ENCODE results near the gene ECE1. TPM values are rescaled to one million over a fixed set of nuclear protein-coding genes. Genes with fewer than 3 reads are reported as not detected.

The ECE1 gene
- total and polyA plus RNA-seq, 2 of the 4 experiments (the other 2 are of a cell fraction) = 61.8 to 124 TPM

DNA sequence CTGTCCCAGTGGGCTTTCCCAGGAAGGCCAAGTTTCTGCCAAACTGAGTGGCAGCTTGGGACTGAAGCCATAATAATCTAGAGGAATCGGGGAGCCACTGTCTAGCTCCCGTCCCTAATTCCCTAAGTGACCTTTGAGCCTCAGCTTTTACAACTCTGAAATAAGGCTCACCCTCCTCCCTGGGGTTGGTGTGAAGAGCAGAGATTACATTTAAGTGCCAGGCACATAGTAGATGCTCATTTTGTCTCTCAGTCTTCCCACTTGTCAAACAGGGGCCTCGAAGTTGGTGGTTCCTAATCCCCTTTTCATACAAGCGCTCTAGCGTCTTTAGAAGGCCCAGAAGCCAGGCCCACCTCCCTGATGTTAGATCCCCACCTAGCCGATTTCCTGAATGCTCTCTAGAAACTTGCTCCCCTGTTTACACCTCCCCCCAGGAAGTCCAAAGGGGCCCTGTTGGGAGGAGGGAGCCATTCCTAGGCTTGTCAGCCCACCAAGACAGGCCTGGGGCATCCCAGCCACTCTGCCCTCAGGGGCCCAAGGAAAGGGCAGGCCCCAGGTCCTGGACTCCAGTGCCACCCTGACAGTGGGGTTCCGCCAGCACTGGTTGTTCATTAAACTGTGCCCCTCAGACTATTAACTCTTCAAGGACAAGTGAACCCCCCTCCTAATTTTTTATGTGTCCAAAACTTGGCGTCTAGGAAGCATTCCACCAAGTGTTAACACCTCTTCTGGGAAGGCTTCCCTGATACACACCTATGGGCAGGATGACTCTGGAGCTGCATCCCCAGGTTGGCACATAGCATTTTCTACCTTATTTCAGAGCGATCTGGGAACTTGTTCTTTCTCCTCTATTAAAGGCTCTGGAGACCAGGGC lies 49.3 kb upstream of the ECE1 start:
- intact Hi-C loops (cut with micrococcal nuclease) = loop anchor here (5.0 kb wide), 1 partner anchor 642 kb away; no protein-coding TSS in a partner anchor
- no peak for TF ChIP-seq NFE2L2 (IDR thresholded peaks at IDR 0.05; ENCODE audit: low read depth, low read length)
- TF ChIP-seq CEBPB (IDR thresholded peaks at IDR 0.05; ENCODE audit: low read depth, low read length) = no peak
- no peak for TF ChIP-seq SMC3 (IDR thresholded peaks at IDR 0.05; ENCODE audit: low read depth, low read length)
- TF ChIP-seq POLR2A (IDR thresholded peaks at IDR 0.05; ENCODE audit: low read depth, low read length) = no peak
- no peak for TF ChIP-seq FOS (IDR thresholded peaks at IDR 0.05; ENCODE audit: low read depth, low read length)
- TF ChIP-seq CHD1 (IDR thresholded peaks at IDR 0.05; ENCODE audit: low read depth, low read length) = no peak
- no peak for TF ChIP-seq RCOR1 (IDR thresholded peaks at IDR 0.05; ENCODE audit: insufficient replicate concordance, low read length)
- no peak for TF ChIP-seq MAZ (IDR thresholded peaks at IDR 0.05; ENCODE audit: borderline replicate concordance, low read depth, low read length)
- TF ChIP-seq BHLHE40 (IDR thresholded peaks at IDR 0.05; ENCODE audit: low read depth, low read length) = no peak
- TF ChIP-seq USF2 (IDR thresholded peaks at IDR 0.05; ENCODE audit: low read depth, low read length) = no peak
- TF ChIP-seq CTCF (conservative IDR thresholded peaks at IDR 0.05; ENCODE audit: low read depth, low read length) = no peak
- TF ChIP-seq MXI1 (IDR thresholded peaks at IDR 0.05; ENCODE audit: borderline replicate concordance, low read depth, low read length) = no peak
- TF ChIP-seq, protein P1, sequence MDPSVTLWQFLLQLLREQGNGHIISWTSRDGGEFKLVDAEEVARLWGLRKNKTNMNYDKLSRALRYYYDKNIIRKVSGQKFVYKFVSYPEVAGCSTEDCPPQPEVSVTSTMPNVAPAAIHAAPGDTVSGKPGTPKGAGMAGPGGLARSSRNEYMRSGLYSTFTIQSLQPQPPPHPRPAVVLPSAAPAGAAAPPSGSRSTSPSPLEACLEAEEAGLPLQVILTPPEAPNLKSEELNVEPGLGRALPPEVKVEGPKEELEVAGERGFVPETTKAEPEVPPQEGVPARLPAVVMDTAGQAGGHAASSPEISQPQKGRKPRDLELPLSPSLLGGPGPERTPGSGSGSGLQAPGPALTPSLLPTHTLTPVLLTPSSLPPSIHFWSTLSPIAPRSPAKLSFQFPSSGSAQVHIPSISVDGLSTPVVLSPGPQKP (IDR thresholded peaks at IDR 0.05; ENCODE audit: borderline replicate concordance, low read depth, low read length) = no peak

More for the DNA sequence above, 49.3 kb upstream of the ECE1 start:
- ChIA-PET CTCF (interaction anchor here (1.2 to 1.5 kb wide), 2 partner anchors 29 to 69 kb away, joined by 3 to 4 read pairs; no protein-coding TSS in a partner anchor), POLR2A (ENCODE audit: unreplicated experiment) (no interaction called here)
- peak overlapping the region; percentile 81 for H4K91ac ChIP-seq (ENCODE audit: insufficient read depth, low read depth, low read length)
- DNase-seq (no peak), ATAC-seq (ENCODE audit: low read depth) (no peak)
- H3K79me1 ChIP-seq (ENCODE audit: low read depth in 1 of 2, low read length in 2 of 2) = peaks cover 42 to 95% of the 10 kb centered on the region in 2 experiments; a peak in 3 of 4 replicates
- peak overlapping the region; percentile 65 for H3K18ac ChIP-seq (ENCODE audit: low read depth, low read length)
- H3K4me1 ChIP-seq (ENCODE audit: control insufficient read depth, insufficient read depth, low read length) = peaks cover 73% of the 10 kb centered on the region
- H3K4ac ChIP-seq (ENCODE audit: low read depth, low read length) = peak overlapping the region; percentile 83
- peak overlapping the region; percentile 18 to 55; a peak in 3 of 4 replicates for H4K8ac ChIP-seq (ENCODE audit: low read depth in 2 of 2, low read length in 2 of 2)
- H3K14ac ChIP-seq (replicated peaks; ENCODE audit: low read depth, low read length) = peak overlapping the region; percentile 61
- H3K27ac ChIP-seq (ENCODE audit: insufficient read depth, low read length) = peak overlapping the region; percentile 63; the same call in 1 of the 2 replicates
- in situ Hi-C loops (cut with MboI; ENCODE audit: low sequenced_read_pairs) (loop anchor here (5.0 kb wide), 1 partner anchor 82 kb away; no protein-coding TSS in a partner anchor), dilution Hi-C loops (cut with HindIII; ENCODE audit: low sequenced_read_pairs, unreplicated experiment) (no loop called here)
- peak overlapping the region; percentile 34 for H2BK120ac ChIP-seq (ENCODE audit: low read depth, low read length)
- BruUV-seq (replicated peaks) = no TSS peak
- no peak overlapping the region; the same call in 1 of the 2 replicates for H3K4me2 ChIP-seq (ENCODE audit: low read depth, low read length)
- no peaks in the 10 kb centered on the region for H3K27me3 ChIP-seq (ENCODE audit: control insufficient read depth, insufficient read depth, low read length)
- H3K4me3 ChIP-seq (ENCODE audit: insufficient read depth, low read depth, low read length) = no peak overlapping the region
- peak overlapping the region; percentile 73 for H4K5ac ChIP-seq (ENCODE audit: low read depth, low read length)
- peak overlapping the region; percentile 82; the same call in 2 of the 3 replicates for H2BK15ac ChIP-seq (ENCODE audit: low read depth, low read length)
- H2AK9ac ChIP-seq (replicated peaks; ENCODE audit: low read depth, low read length, poor library complexity) = peak overlapping the region; percentile 91
- peak overlapping the region; percentile 41; the same call in 1 of the 2 replicates for H3K23ac ChIP-seq (ENCODE audit: low read depth, low read length)
- H2AFZ ChIP-seq (replicated peaks; ENCODE audit: low read length, poor library complexity) = no peak overlapping the region
- H3K9ac ChIP-seq (ENCODE audit: low read depth, low read length) = peak overlapping the region; percentile 1; the same call in 1 of the 2 replicates
- H2AK5ac ChIP-seq (ENCODE audit: low read depth, low read length) = peak overlapping the region; percentile 92
- peak overlapping the region; percentile 76 for H2BK5ac ChIP-seq (ENCODE audit: low read depth, low read length, poor library complexity, severe bottlenecking)
- no peak overlapping the region for H3K56ac ChIP-seq (ENCODE audit: extremely low read depth, insufficient read depth, low read length)
- H3K9me3 ChIP-seq (ENCODE audit: control insufficient read depth, insufficient read depth, low read length) = no peaks in the 10 kb centered on the region
- H3K36me3 ChIP-seq (ENCODE audit: control insufficient read depth, insufficient read depth, low read length) = peaks cover 5% of the 10 kb centered on the region; the same call in 1 of the 2 replicates
- H2BK20ac ChIP-seq (ENCODE audit: low read depth, low read length) = peak overlapping the region; percentile 47
- peaks cover 36% of the 10 kb centered on the region for H3K9me1 ChIP-seq (ENCODE audit: insufficient read depth, low read length)
- WGBS, 2 experiments (ENCODE audit: extremely low coverage in 2 of 2, insufficient read length in 1 of 2) = 87% methylated on average over 3 of the region's 9 CpGs; no CpG with 5 or more reads in 1 of the 2 experiments
- H4K20me1 ChIP-seq (ENCODE audit: insufficient read depth, low read length) = peaks cover 55% of the 10 kb centered on the region

Data from IMR-90 (cell line).